NT2/D1 (cell line): Measurements from ENCODE around the gene CDCA8.

Experiments
- DNase-seq: peaks from one replicate; pipeline ENCODE4 v3.0.0-alpha.2; 2011; ENCODE audit warnings: low read depth, low spot score
- H3K27me3 ChIP-seq: 2 replicates; pipeline ENCODE4 v1.6.0; 2011; ENCODE audit warnings: mild to moderate bottlenecking; ENCODE audit not compliant: insufficient read length, insufficient read depth
- H3K36me3 ChIP-seq: 2 replicates; pipeline ENCODE4 v1.6.1; 2011; ENCODE audit warnings: mild to moderate bottlenecking, low read length, mixed read lengths; ENCODE audit not compliant: insufficient read depth, insufficient read length
- H3K4me1 ChIP-seq: 2 replicates; pipeline ENCODE4 v1.5.1; 2011; ENCODE audit not compliant: insufficient read depth, insufficient read length
- H3K4me3 ChIP-seq: 2 replicates; pipeline ENCODE4 v1.5.1; 2011; ENCODE audit warnings: low read depth; ENCODE audit not compliant: insufficient read length
- H3K9ac ChIP-seq: 2 replicates; pipeline ENCODE4 v1.6.0; 2011; ENCODE audit warnings: low read depth; ENCODE audit not compliant: insufficient read length
- H3K9me3 ChIP-seq: 2 replicates; pipeline ENCODE4 v1.5.1; 2011; ENCODE audit warnings: mild to moderate bottlenecking, low read length; ENCODE audit not compliant: insufficient read depth
- SUZ12 ChIP-seq: IDR thresholded peaks from 2 replicates; pipeline ENCODE4 v1.6.1; 2011; ENCODE audit not compliant: insufficient read length, insufficient read depth; ENCODE audit errors: extremely low read depth
- YY1 ChIP-seq: IDR thresholded peaks from 2 replicates; pipeline ENCODE4 v1.6.1; 2011; ENCODE audit not compliant: insufficient read length, insufficient read depth
- ZNF274 ChIP-seq: IDR thresholded peaks from 2 replicates; pipeline ENCODE4 v1.6.1; 2011; ENCODE audit warnings: mild to moderate bottlenecking, low read depth, low read length

CDCA8 gene

DNA sequence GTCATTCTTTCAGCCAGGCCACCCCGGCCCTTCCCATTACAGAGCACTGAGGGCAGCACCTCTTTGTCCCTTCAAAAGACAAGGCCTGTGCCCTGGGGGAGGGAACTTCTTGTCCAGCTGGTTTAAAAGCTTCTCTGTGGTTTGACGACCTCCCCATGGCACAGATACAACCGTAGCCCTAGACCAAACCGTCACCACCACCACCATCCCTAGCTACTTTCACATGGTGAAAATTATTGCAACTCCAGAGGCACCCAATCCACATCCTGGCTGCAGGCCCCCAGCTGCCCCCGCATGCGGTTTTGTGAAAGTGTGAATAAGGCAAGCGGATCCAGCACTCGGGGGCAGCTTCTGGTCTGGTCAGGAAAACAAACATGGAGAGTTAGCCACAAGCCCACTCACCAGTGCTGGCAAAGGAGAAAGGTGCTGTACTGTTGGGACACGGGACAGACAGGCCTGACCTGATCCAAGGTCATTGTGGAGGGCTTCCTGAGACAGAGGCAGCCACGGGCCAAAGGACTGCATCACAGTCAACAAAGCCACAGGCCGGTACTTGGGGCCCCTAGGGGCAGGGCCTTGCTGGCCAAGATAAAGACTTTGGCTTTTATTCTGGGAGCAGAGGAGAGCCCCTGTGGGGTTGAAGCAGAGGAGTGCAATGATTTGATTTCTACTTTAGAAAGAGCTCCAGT is 31.2 kb downstream of the CDCA8 start:
- Histone ChIP-seq H3K4me3 (no peak overlapping the region), H3K27me3 (peaks cover 10% of the 10 kb centered on the region), H3K9ac (peak overlapping the region; percentile 27), H3K9me3 (no peaks in the 10 kb centered on the region), H3K4me1 (peaks cover 26% of the 10 kb centered on the region), H3K36me3 (no peaks in the 10 kb centered on the region)
- DNase-seq = no peak
- TF ChIP-seq YY1 (no peak), ZNF274 (no peak), SUZ12 (no peak)

DNA sequence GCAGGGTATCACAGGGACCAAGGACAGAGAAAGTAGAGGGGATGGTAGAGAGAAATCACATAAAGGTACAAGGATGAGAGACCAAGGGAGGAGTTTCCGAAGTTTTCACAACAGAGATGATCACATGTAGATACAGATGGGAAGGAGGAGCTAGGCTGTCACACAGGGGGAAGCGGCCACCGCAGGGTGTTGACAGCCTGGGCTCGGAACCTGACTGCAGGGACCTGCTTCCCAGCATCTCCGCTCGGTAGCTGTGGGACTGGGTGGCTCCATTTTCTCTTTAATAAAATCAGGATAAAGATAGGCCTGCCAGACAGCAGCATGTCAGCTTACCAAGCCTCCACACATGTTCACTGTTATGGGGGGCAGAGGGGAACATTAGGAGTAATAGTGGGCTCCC is 32.3 kb downstream of the CDCA8 start:
- peaks cover 26% of the 10 kb centered on the region for H3K4me1 ChIP-seq
- TF ChIP-seq ZNF274 = no peak
- no peak for TF ChIP-seq SUZ12
- H3K27me3 ChIP-seq = peaks cover 10% of the 10 kb centered on the region
- no peak overlapping the region for H3K9ac ChIP-seq
- no peaks in the 10 kb centered on the region for H3K9me3 ChIP-seq
- DNase-seq = no peak
- H3K4me3 ChIP-seq = no peak overlapping the region
- H3K36me3 ChIP-seq = no peaks in the 10 kb centered on the region

DNA sequence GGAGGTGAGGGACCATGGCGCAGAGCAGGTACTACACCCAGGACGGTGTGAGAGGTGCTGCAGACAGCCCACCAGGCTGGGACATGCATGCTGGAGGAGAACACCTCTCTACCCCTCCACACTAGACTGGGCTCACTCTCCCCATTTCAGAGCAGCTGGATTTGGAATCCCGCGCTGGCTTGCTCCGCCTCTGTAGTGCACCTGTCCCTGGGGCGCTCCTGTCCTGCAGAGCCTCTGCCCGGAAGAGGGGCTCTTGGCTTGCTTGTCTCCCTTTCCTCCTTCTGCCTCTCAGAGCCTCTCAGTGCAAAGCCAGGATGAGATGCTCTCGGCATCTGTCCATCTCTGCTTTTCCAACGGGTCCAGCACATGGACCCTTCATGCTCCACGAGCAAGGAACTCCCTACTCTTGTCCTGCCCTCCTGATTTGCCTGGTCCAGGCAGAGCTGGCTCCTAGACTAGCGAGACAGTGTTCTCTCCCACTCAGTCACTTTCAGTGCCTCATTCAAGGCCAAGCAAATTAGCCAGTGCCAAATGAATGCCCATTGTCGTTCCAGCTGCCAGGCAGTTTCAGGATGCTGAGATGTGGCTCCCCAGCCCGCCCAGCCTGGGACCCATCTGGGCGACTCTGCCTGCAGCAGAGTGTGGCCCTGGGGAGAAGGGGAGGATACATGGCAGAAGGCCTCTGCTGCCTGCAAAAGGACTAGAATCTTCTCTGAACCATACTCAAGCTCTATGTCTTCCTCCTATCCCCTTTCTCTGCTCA is 33.7 kb downstream of the CDCA8 start:
- TF ChIP-seq YY1 = no peak
- no peak for TF ChIP-seq ZNF274
- no peak for TF ChIP-seq SUZ12
- H3K27me3 ChIP-seq = peaks cover 10% of the 10 kb centered on the region
- no peak for DNase-seq

DNA sequence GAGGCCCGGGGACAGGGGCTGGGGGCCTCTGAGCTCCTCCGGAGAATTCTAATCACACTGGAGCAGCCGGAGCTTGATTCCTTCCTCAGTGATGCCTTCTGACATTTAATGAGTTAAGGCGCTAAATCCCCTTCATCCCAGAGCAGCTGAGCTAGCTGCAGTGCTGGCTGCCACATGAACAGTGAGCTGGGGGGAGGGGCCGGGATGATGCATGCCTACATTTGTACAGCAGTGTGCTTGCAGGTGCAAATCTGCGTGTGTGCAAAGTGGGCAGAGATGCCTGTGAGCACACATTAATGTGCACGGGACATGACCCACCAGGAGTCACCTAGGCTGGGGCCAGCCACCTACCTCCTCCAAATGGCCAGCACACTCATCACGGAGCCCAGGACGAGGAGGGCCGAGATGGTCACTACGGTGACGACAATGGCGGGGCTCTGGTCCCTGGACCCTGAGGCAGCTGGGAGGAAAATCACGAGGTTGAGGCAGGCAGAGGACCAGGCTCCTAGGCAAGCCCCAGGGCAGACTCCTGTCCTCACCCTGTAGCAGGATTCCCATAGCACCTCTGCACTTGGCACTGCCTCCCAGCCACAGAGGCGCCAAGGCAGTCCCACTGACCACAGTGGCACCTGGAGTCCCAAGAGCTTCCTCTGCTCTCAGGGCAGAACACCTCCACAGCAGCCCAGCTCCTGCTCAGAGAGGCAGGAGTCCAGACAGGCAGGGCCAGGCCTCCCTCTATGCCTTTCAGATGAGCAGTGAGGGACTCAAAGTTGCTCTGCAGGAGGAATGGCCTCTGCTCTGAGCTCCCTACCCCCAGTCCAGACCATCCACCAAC is 34.7 kb downstream of the CDCA8 start:
- H3K4me3 ChIP-seq = no peak overlapping the region
- H3K9ac ChIP-seq = no peak overlapping the region
- no peak for TF ChIP-seq YY1
- no peak for TF ChIP-seq ZNF274
- TF ChIP-seq SUZ12 = no peak
- no peak for DNase-seq
- H3K36me3 ChIP-seq = no peaks in the 10 kb centered on the region
- H3K4me1 ChIP-seq = peaks cover 17% of the 10 kb centered on the region
- peaks cover 10% of the 10 kb centered on the region for H3K27me3 ChIP-seq
- H3K9me3 ChIP-seq = no peaks in the 10 kb centered on the region

More for the DNA sequence above, 33.7 kb downstream of the CDCA8 start:
- no peak overlapping the region for H3K9ac ChIP-seq
- H3K4me3 ChIP-seq = no peak overlapping the region
- peaks cover 22% of the 10 kb centered on the region for H3K4me1 ChIP-seq
- no peaks in the 10 kb centered on the region for H3K36me3 ChIP-seq
- no peaks in the 10 kb centered on the region for H3K9me3 ChIP-seq

DNA sequence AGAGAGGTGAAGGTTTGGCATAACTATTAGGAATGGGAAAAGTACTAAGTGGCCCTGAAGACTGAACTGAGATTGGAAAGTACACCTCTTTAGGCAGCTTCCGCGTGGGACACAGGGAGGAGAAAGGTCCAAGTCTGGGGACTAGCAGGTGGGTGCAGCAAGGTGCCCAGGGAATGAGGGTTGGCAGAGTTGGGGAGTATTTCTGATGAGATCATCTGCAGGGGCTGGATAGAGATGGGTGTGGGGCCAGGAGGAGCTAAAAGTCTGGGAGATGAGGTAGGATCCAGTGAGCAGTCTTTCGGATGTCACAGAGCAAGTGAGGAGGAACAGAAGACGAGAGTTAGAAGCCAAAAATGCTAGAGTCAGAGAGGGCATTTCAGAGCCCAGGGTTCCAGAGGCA is 36.1 kb downstream of the CDCA8 start:
- Histone ChIP-seq H3K9ac (no peak overlapping the region), H3K4me3 (no peak overlapping the region), H3K9me3 (no peaks in the 10 kb centered on the region), H3K27me3 (peaks cover 10% of the 10 kb centered on the region), H3K36me3 (no peaks in the 10 kb centered on the region), H3K4me1 (peaks cover 16% of the 10 kb centered on the region)
- TF ChIP-seq SUZ12 = no peak
- TF ChIP-seq YY1 = no peak
- TF ChIP-seq ZNF274 = no peak
- no peak for DNase-seq

DNA sequence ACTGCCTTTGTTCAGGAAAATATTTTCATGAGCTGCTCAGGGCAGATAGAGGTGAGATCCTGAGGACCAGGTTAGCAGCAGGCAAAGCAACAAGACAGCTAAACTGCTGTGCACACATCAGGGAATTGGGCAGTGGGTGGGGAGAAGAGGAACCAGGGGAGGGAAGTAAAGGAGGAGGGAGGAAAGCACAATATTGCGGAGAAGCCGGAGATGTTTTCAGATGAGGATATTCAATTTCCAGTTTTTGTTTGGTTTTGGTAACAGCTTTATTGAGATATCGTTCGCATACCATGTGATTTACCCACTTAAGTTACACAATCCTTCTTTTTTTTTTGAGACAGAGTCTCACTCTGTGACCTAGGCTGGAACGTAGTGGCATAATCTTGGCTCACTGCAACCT is 38.1 kb downstream of the CDCA8 start:
- no peaks in the 10 kb centered on the region for H3K36me3 ChIP-seq
- no peak for DNase-seq
- no peak for TF ChIP-seq ZNF274
- TF ChIP-seq YY1 = no peak
- TF ChIP-seq SUZ12 = no peak
- H3K9me3 ChIP-seq = no peaks in the 10 kb centered on the region
- no peak overlapping the region for H3K9ac ChIP-seq
- H3K4me3 ChIP-seq = no peak overlapping the region
- peaks cover 10% of the 10 kb centered on the region for H3K27me3 ChIP-seq
- peaks cover 12% of the 10 kb centered on the region for H3K4me1 ChIP-seq
